Measurements from ENCODE around the gene ACTR6. TPM values are rescaled to one million over a fixed set of nuclear protein-coding genes. Genes with fewer than 3 reads are reported as not detected.

Gene ACTR6
- total RNA-seq = 10 to 100 TPM; 23.4 to 24.9 TPM
- total RNA-seq = 19.3 to 34.4 reads per million in 2 donors

GRCh38 chr12:100200463-100201181, at the start of gene ACTR6:
Gene ACTR6 (plus strand): TSS chr12:100200815. CDS start chr12:100200852, 37 bp downstream.
- DNase-seq (peak; percentile 85 to 97 (median 92)), ATAC-seq (peak; percentile 87)
- peaks cover 25% of the 10 kb centered on the region for H3K4me1 Mint-ChIP-seq
- peak within 1 kb of the TSS; percentile 99 for H3K27ac Mint-ChIP-seq
- H3K9me3 ChIP-seq (ENCODE audit: control insufficient read depth, low read length, poor library complexity, severe bottlenecking) = no peaks in the 10 kb centered on the region
- H3K4me3 Mint-ChIP-seq = peak within 1 kb of the TSS; percentile 99
- H3K36me3 Mint-ChIP-seq (ENCODE audit: low read depth) = peaks cover 5% of the 10 kb centered on the region
- no peaks in the 10 kb centered on the region for H3K27me3 Mint-ChIP-seq

- Mint-ChIP-seq H3K27me3 (no peaks in the 10 kb centered on the region), H3K36me3 (ENCODE audit: low read depth) (peaks cover 2% of the 10 kb centered on the region), H3K4me3 (no peak overlapping the region), H3K4me1 (peaks cover 6% of the 10 kb centered on the region), H3K27ac (no peak overlapping the region)
- DNase-seq (no peak), ATAC-seq (no peak)
- no peaks in the 10 kb centered on the region for H3K9me3 ChIP-seq (ENCODE audit: control insufficient read depth, low read length, poor library complexity, severe bottlenecking)
These were observed 48.8 kb upstream of the ACTR6 start for GRCh38 chr12:100151769-100152168.

- Mint-ChIP-seq H3K36me3 (ENCODE audit: low read depth) (peaks cover 2% of the 10 kb centered on the region), H3K27ac (no peak overlapping the region), H3K27me3 (no peaks in the 10 kb centered on the region), H3K4me3 (no peak overlapping the region), H3K4me1 (peaks cover 6% of the 10 kb centered on the region)
- ATAC-seq (no peak), DNase-seq (no peak)
- H3K9me3 ChIP-seq (ENCODE audit: control insufficient read depth, low read length, poor library complexity, severe bottlenecking) = no peaks in the 10 kb centered on the region
These were observed 47.5 kb upstream of the ACTR6 start for GRCh38 chr12:100153131-100153530.

- DNase-seq (peak; percentile 51 to 63 (median 52)), ATAC-seq (peak; percentile 80)
- H3K9me3 ChIP-seq (ENCODE audit: control insufficient read depth, low read length, poor library complexity, severe bottlenecking) = no peaks in the 10 kb centered on the region
- Mint-ChIP-seq H3K27me3 (no peaks in the 10 kb centered on the region), H3K4me1 (peaks cover 6% of the 10 kb centered on the region), H3K36me3 (ENCODE audit: low read depth) (no peaks in the 10 kb centered on the region), H3K4me3 (no peak overlapping the region), H3K27ac (no peak overlapping the region)
These were observed 46.0 kb upstream of the ACTR6 start for GRCh38 chr12:100154474-100155247.

GRCh38 chr12:100156731-100157426, 43.7 kb upstream of the ACTR6 start:
- H3K4me3 Mint-ChIP-seq = no peak overlapping the region
- no peaks in the 10 kb centered on the region for H3K9me3 ChIP-seq (ENCODE audit: control insufficient read depth, low read length, poor library complexity, severe bottlenecking)
- H3K27me3 Mint-ChIP-seq = no peaks in the 10 kb centered on the region
- no peak overlapping the region for H3K27ac Mint-ChIP-seq
- DNase-seq (no peak), ATAC-seq (no peak)
- H3K36me3 Mint-ChIP-seq (ENCODE audit: low read depth) = no peaks in the 10 kb centered on the region
- peaks cover 6% of the 10 kb centered on the region for H3K4me1 Mint-ChIP-seq

- no peak for ATAC-seq
- H3K27ac Mint-ChIP-seq = no peak overlapping the region
These were observed 43.2 kb upstream of the ACTR6 start for GRCh38 chr12:100157427-100157821.

GRCh38 chr12:100158535-100158934, 42.1 kb upstream of the ACTR6 start:
- no peaks in the 10 kb centered on the region for H3K9me3 ChIP-seq (ENCODE audit: control insufficient read depth, low read length, poor library complexity, severe bottlenecking)
- Mint-ChIP-seq H3K4me3 (no peak overlapping the region), H3K4me1 (peaks cover 6% of the 10 kb centered on the region), H3K27ac (peak overlapping the region; percentile 85), H3K36me3 (ENCODE audit: low read depth) (no peaks in the 10 kb centered on the region), H3K27me3 (no peaks in the 10 kb centered on the region)
- ATAC-seq (no peak), DNase-seq (no peak)

More at GRCh38 chr12:100157427-100157821, 43.2 kb upstream of the ACTR6 start:
- no peaks in the 10 kb centered on the region for H3K27me3 Mint-ChIP-seq
- H3K4me1 Mint-ChIP-seq = peaks cover 6% of the 10 kb centered on the region
- H3K9me3 ChIP-seq (ENCODE audit: control insufficient read depth, low read length, poor library complexity, severe bottlenecking) = no peaks in the 10 kb centered on the region
- H3K36me3 Mint-ChIP-seq (ENCODE audit: low read depth) = no peaks in the 10 kb centered on the region
- no peak for DNase-seq
- H3K4me3 Mint-ChIP-seq = no peak overlapping the region

- ATAC-seq (no peak), DNase-seq (no peak)
- no peak overlapping the region for H3K27ac Mint-ChIP-seq
- peaks cover 13% of the 10 kb centered on the region for H3K4me1 Mint-ChIP-seq
- H3K9me3 ChIP-seq (ENCODE audit: control insufficient read depth, low read length, poor library complexity, severe bottlenecking) = no peaks in the 10 kb centered on the region
- no peaks in the 10 kb centered on the region for H3K27me3 Mint-ChIP-seq
- no peak overlapping the region for H3K4me3 Mint-ChIP-seq
- H3K36me3 Mint-ChIP-seq (ENCODE audit: low read depth) = no peaks in the 10 kb centered on the region
These were observed 41.1 kb upstream of the ACTR6 start for GRCh38 chr12:100159391-100160104.

GRCh38 chr12:100163416-100164152, 37.0 kb upstream of the ACTR6 start:
- peaks cover 4% of the 10 kb centered on the region for H3K36me3 Mint-ChIP-seq (ENCODE audit: low read depth)

GRCh38 chr12:100164153-100164704, 36.4 kb upstream of the ACTR6 start:
- Mint-ChIP-seq H3K4me1 (peaks cover 14% of the 10 kb centered on the region), H3K27ac (no peak overlapping the region), H3K4me3 (peak overlapping the region; percentile 31), H3K36me3 (ENCODE audit: low read depth) (peaks cover 4% of the 10 kb centered on the region), H3K27me3 (no peaks in the 10 kb centered on the region)
- DNase-seq (no peak), ATAC-seq (peak; percentile 3)
- H3K9me3 ChIP-seq (ENCODE audit: control insufficient read depth, low read length, poor library complexity, severe bottlenecking) = no peaks in the 10 kb centered on the region

More at GRCh38 chr12:100163416-100164152, 37.0 kb upstream of the ACTR6 start:
- ATAC-seq (peak; percentile 100), DNase-seq (peak; percentile 45 to 52 (median 47))
- no peaks in the 10 kb centered on the region for H3K9me3 ChIP-seq (ENCODE audit: control insufficient read depth, low read length, poor library complexity, severe bottlenecking)
- Mint-ChIP-seq H3K27me3 (no peaks in the 10 kb centered on the region), H3K4me3 (peak overlapping the region; percentile 31), H3K27ac (no peak overlapping the region), H3K4me1 (peaks cover 14% of the 10 kb centered on the region)

GRCh38 chr12:100165356-100165755, 35.3 kb upstream of the ACTR6 start:
- no peak overlapping the region for H3K27ac Mint-ChIP-seq

GRCh38 chr12:100166232-100166631, 34.4 kb upstream of the ACTR6 start:
- ATAC-seq = no peak
- Mint-ChIP-seq H3K36me3 (ENCODE audit: low read depth) (peaks cover 4% of the 10 kb centered on the region), H3K4me3 (no peak overlapping the region), H3K27me3 (no peaks in the 10 kb centered on the region), H3K4me1 (peaks cover 14% of the 10 kb centered on the region), H3K27ac (no peak overlapping the region)
- no peaks in the 10 kb centered on the region for H3K9me3 ChIP-seq (ENCODE audit: control insufficient read depth, low read length, poor library complexity, severe bottlenecking)
- DNase-seq = no peak

More at GRCh38 chr12:100165356-100165755, 35.3 kb upstream of the ACTR6 start:
- Mint-ChIP-seq H3K27me3 (no peaks in the 10 kb centered on the region), H3K4me3 (no peak overlapping the region), H3K36me3 (ENCODE audit: low read depth) (peaks cover 4% of the 10 kb centered on the region), H3K4me1 (peaks cover 14% of the 10 kb centered on the region)
- H3K9me3 ChIP-seq (ENCODE audit: control insufficient read depth, low read length, poor library complexity, severe bottlenecking) = no peaks in the 10 kb centered on the region
- DNase-seq (no peak), ATAC-seq (no peak)
